HUES6 (cell line): Measurements from ENCODE around the gene S100A2.

Experiments
- H3K27ac ChIP-seq: 2 replicates; pipeline ENCODE4 v1.7.0; 2013; ENCODE audit warnings: low read depth, mild to moderate bottlenecking, low read length, inconsistent platforms
- H3K27me3 ChIP-seq: 2 replicates; pipeline ENCODE4 v1.6.1; 2013; ENCODE audit warnings: low read length; ENCODE audit not compliant: control insufficient read depth, insufficient read depth
- H3K36me3 ChIP-seq: 2 replicates; pipeline ENCODE4 v1.6.1; 2013; ENCODE audit warnings: low read length; ENCODE audit not compliant: control insufficient read depth, insufficient read depth
- H3K4me1 ChIP-seq: 2 replicates; pipeline ENCODE4 v1.6.1; 2013; ENCODE audit warnings: low read length; ENCODE audit not compliant: control insufficient read depth, insufficient read depth
- H3K4me3 ChIP-seq: 2 replicates; pipeline ENCODE4 v1.5.1; 2013; ENCODE audit warnings: low read depth, low read length
- H3K9ac ChIP-seq: one replicate; pipeline ENCODE4 v1.6.1; 2013; ENCODE audit warnings: mild to moderate bottlenecking, low read length
- H3K9me3 ChIP-seq: 2 replicates; pipeline ENCODE4 v1.6.1; 2013; ENCODE audit warnings: low read depth, low read length; ENCODE audit not compliant: control insufficient read depth, insufficient read depth

S100A2 gene

GRCh38 chr1:153565529-153566374 is at the start of gene S100A2:
S100A2 (minus strand) TSS chr1:153565844; CDS start chr1:153563877, 1,967 bp downstream.
- Histone ChIP-seq H3K4me3 (peak within 1 kb of the TSS; percentile 28; the same call in 1 of the 2 replicates), H3K9ac (peak within 1 kb of the TSS; percentile 89), H3K9me3 (no peaks in the 10 kb centered on the region), H3K27me3 (no peaks in the 10 kb centered on the region), H3K4me1 (peaks cover 44% of the 10 kb centered on the region), H3K36me3 (no peaks in the 10 kb centered on the region), H3K27ac (peak within 1 kb of the TSS; percentile 80; the same call in 1 of the 2 replicates)

GRCh38 chr1:153615406-153615805 is 49.8 kb upstream of the S100A2 start:
- H3K27ac ChIP-seq = no peak overlapping the region
- H3K4me3 ChIP-seq = no peak overlapping the region
- peaks cover 6% of the 10 kb centered on the region; the same call in 1 of the 2 replicates for H3K36me3 ChIP-seq
- no peaks in the 10 kb centered on the region for H3K9me3 ChIP-seq
- peaks cover 34% of the 10 kb centered on the region for H3K4me1 ChIP-seq
- no peak overlapping the region for H3K9ac ChIP-seq
- no peaks in the 10 kb centered on the region; the same call in 1 of the 2 replicates for H3K27me3 ChIP-seq

- Histone ChIP-seq H3K36me3 (peaks cover 6% of the 10 kb centered on the region; the same call in 1 of the 2 replicates), H3K4me3 (no peak overlapping the region), H3K9ac (no peak overlapping the region), H3K27ac (no peak overlapping the region), H3K9me3 (no peaks in the 10 kb centered on the region), H3K4me1 (peaks cover 39% of the 10 kb centered on the region), H3K27me3 (no peaks in the 10 kb centered on the region; the same call in 1 of the 2 replicates)
Observed at GRCh38 chr1:153614906-153615305, 49.3 kb upstream of the S100A2 start.

GRCh38 chr1:153614189-153614900 is 48.7 kb upstream of the S100A2 start:
- H3K9me3 ChIP-seq = no peaks in the 10 kb centered on the region
- H3K4me3 ChIP-seq = no peak overlapping the region
- H3K9ac ChIP-seq = no peak overlapping the region
- H3K27me3 ChIP-seq = no peaks in the 10 kb centered on the region; the same call in 1 of the 2 replicates
- H3K4me1 ChIP-seq = peaks cover 45% of the 10 kb centered on the region
- 0 out of 2 replicates have a peak, but pooled peaks cover 3% of the 10 kb centered on the region for H3K36me3 ChIP-seq
- no peak overlapping the region for H3K27ac ChIP-seq

- peak overlapping the region; percentile 44; the same call in 1 of the 2 replicates for H3K4me3 ChIP-seq
- no peaks in the 10 kb centered on the region for H3K36me3 ChIP-seq
- no peaks in the 10 kb centered on the region for H3K9me3 ChIP-seq
- no peak overlapping the region for H3K9ac ChIP-seq
- no peaks in the 10 kb centered on the region; the same call in 1 of the 2 replicates for H3K27me3 ChIP-seq
- H3K4me1 ChIP-seq = peaks cover 54% of the 10 kb centered on the region
- H3K27ac ChIP-seq = no peak overlapping the region
Observed at GRCh38 chr1:153613406-153613805, 47.8 kb upstream of the S100A2 start.

- Histone ChIP-seq H3K27ac (no peak within 1 kb of the TSS), H3K4me3 (peak within 1 kb of the TSS; percentile 44), H3K36me3 (no peaks in the 10 kb centered on the region), H3K9ac (peak within 1 kb of the TSS; percentile 5), H3K27me3 (peaks cover 3% of the 10 kb centered on the region; the same call in 1 of the 2 replicates), H3K9me3 (no peaks in the 10 kb centered on the region), H3K4me1 (peaks cover 60% of the 10 kb centered on the region)
Observed at GRCh38 chr1:153612755-153613331, 47.2 kb upstream of the S100A2 start, which contains the start of gene S100A16. S100A16 (minus strand) TSS chr1:153613137; CDS start chr1:153608151, 4,986 bp downstream.

GRCh38 chr1:153612111-153612754 is 46.6 kb upstream of the S100A2 start:
- no peaks in the 10 kb centered on the region for H3K9me3 ChIP-seq
- H3K36me3 ChIP-seq = no peaks in the 10 kb centered on the region
- H3K27me3 ChIP-seq = peaks cover 9% of the 10 kb centered on the region
- peak overlapping the region; percentile 5 for H3K9ac ChIP-seq
- H3K4me1 ChIP-seq = peaks cover 66% of the 10 kb centered on the region
- no peak overlapping the region for H3K27ac ChIP-seq
- H3K4me3 ChIP-seq = peak overlapping the region; percentile 44

GRCh38 chr1:153611356-153611755 is 45.7 kb upstream of the S100A2 start:
- Histone ChIP-seq H3K4me3 (no peak overlapping the region), H3K9ac (no peak overlapping the region), H3K27me3 (peaks cover 11% of the 10 kb centered on the region), H3K9me3 (no peaks in the 10 kb centered on the region), H3K36me3 (no peaks in the 10 kb centered on the region), H3K4me1 (peaks cover 70% of the 10 kb centered on the region), H3K27ac (no peak overlapping the region)

GRCh38 chr1:153610811-153611301 is 45.2 kb upstream of the S100A2 start:
- H3K36me3 ChIP-seq = no peaks in the 10 kb centered on the region
- H3K4me1 ChIP-seq = peaks cover 68% of the 10 kb centered on the region
- no peak overlapping the region for H3K27ac ChIP-seq

GRCh38 chr1:153610334-153610733 is 44.7 kb upstream of the S100A2 start:
- no peak overlapping the region for H3K4me3 ChIP-seq
- H3K9ac ChIP-seq = no peak overlapping the region

More at GRCh38 chr1:153610811-153611301, 45.2 kb upstream of the S100A2 start:
- Histone ChIP-seq H3K27me3 (peaks cover 11% of the 10 kb centered on the region), H3K4me3 (no peak overlapping the region), H3K9ac (no peak overlapping the region), H3K9me3 (no peaks in the 10 kb centered on the region)

More at GRCh38 chr1:153610334-153610733, 44.7 kb upstream of the S100A2 start:
- Histone ChIP-seq H3K4me1 (peaks cover 67% of the 10 kb centered on the region), H3K36me3 (no peaks in the 10 kb centered on the region), H3K27ac (no peak overlapping the region), H3K27me3 (peaks cover 11% of the 10 kb centered on the region), H3K9me3 (no peaks in the 10 kb centered on the region)
